ENCODE measurements around the gene SMC1B.

DNA sequence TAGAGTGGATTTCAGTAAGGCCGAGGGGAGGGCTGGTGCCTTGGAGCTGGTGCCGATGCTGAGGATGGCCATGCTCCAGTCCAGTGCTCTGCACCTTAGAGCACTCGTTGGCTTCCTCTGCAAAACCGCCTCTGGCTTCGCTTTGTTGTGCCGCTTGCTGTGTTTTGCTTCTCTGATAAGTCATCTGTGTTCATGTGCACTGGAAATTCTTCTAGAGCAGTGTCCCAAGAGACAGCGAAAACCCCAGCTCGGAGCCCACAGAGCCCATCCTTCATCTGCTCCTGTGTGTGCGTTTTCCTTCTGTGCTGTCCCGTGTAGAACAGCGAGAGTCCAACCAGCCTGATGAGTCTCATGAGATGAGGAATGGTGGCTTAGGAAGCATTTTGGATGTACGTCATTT is 91.6 kb downstream of the SMC1B start:
- TF ChIP-seq TAF1 (IDR thresholded peaks at IDR 0.05; ENCODE audit: borderline replicate concordance, insufficient read depth, low read length), result no peak
- TF ChIP-seq, protein P1, sequence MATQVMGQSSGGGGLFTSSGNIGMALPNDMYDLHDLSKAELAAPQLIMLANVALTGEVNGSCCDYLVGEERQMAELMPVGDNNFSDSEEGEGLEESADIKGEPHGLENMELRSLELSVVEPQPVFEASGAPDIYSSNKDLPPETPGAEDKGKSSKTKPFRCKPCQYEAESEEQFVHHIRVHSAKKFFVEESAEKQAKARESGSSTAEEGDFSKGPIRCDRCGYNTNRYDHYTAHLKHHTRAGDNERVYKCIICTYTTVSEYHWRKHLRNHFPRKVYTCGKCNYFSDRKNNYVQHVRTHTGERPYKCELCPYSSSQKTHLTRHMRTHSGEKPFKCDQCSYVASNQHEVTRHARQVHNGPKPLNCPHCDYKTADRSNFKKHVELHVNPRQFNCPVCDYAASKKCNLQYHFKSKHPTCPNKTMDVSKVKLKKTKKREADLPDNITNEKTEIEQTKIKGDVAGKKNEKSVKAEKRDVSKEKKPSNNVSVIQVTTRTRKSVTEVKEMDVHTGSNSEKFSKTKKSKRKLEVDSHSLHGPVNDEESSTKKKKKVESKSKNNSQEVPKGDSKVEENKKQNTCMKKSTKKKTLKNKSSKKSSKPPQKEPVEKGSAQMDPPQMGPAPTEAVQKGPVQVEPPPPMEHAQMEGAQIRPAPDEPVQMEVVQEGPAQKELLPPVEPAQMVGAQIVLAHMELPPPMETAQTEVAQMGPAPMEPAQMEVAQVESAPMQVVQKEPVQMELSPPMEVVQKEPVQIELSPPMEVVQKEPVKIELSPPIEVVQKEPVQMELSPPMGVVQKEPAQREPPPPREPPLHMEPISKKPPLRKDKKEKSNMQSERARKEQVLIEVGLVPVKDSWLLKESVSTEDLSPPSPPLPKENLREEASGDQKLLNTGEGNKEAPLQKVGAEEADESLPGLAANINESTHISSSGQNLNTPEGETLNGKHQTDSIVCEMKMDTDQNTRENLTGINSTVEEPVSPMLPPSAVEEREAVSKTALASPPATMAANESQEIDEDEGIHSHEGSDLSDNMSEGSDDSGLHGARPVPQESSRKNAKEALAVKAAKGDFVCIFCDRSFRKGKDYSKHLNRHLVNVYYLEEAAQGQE (IDR thresholded peaks at IDR 0.05; ENCODE audit: insufficient read depth in 1 of 2, low read depth in 2 of 2, low read length in 2 of 2), result no peak

Measured in PFSK-1 (cell line).